NOMO-1 treated with dmso at 0.1 percent for 144 hours (cell line): ENCODE measurements around the gene SMPD1.

Source experiments
- DNase-seq: peaks from one replicate; lab custom pipeline; 2025; ENCODE audit not compliant: unreplicated experiment; lab: John Stamatoyannopoulos, UW

Gene SMPD1

DNA sequence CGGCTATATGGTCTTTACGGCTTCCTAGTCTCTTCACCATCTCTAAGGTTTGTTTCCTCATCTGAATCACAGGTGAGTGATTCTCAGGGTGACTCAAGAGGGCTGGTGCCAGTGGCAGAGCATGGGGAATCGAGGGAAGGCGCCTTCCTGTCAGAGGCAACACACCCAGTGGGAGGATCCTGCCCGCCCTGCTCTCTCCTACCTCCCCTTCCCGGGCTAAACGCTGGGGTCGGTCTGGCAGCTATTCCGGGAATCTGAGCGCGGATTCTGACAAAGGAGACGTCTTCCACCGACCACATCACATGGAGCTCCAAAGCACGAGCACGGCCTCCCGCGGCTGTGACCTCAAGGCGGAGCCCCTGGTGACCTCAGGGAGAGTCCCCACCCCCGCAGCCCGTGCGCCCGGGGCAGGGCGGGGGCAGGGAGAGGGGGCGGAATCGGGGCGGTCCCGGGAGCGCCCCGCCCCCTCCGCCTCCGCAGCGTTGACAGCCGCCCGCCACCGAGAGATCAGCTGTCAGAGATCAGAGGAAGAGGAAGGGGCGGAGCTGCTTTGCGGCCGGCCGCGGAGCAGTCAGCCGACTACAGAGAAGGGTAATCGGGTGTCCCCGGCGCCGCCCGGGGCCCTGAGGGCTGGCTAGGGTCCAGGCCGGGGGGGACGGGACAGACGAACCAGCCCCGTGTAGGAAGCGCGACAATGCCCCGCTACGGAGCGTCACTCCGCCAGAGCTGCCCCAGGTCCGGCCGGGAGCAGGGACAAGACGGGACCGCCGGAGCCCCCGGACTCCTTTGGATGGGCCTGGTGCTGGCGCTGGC is at the start of gene SMPD1:
Gene SMPD1 (plus strand): TSS at position 570 of the 813 bp plus-strand sequence. CDS start 125 bp downstream, at position 695.
- DNase-seq, result peak; percentile 92

GRCh38 chr11:6345366-6345765 is 44.9 kb upstream of the SMPD1 start:
- DNase-seq, result no peak

DNA sequence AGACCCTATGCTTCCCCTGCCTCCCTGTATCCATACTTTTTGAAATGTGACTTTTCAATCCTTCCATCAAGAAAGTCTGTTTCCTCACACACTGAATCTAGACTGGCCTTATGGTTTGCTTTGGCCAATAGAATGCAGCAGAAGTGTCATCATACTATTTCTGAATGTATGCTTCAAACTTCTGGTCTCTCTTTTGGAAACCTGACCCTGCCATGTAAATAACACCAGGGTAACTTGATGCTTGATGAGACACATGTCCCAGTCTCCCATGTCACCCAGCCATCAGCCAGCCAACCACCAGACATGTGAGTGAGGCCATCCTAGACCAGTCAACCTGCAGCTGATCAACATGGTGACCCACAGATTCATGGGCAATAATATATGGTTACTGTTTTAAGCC is 40.2 kb upstream of the SMPD1 start:
- no peak for DNase-seq

DNA sequence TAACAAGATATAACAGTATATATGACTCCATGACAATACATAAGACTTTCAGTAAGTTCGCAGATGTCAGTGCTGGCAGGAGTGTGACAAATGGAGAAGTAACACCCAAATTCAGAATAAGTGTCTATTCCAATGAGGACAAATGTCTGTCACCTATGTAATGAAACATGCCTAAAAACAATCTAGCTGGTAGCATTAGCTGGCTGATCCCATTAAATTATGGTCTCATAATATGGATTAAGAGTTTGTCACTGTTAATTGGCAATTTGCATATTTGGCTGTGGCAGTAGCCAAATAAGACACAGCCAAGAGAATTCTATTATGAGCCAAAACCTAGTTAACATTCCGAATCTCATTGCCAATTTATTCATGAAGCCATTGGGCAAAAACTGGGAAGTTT is 39.8 kb upstream of the SMPD1 start:
- no peak for DNase-seq

GRCh38 chr11:6351782-6352382 is 38.4 kb upstream of the SMPD1 start:
- no peak for DNase-seq

DNA sequence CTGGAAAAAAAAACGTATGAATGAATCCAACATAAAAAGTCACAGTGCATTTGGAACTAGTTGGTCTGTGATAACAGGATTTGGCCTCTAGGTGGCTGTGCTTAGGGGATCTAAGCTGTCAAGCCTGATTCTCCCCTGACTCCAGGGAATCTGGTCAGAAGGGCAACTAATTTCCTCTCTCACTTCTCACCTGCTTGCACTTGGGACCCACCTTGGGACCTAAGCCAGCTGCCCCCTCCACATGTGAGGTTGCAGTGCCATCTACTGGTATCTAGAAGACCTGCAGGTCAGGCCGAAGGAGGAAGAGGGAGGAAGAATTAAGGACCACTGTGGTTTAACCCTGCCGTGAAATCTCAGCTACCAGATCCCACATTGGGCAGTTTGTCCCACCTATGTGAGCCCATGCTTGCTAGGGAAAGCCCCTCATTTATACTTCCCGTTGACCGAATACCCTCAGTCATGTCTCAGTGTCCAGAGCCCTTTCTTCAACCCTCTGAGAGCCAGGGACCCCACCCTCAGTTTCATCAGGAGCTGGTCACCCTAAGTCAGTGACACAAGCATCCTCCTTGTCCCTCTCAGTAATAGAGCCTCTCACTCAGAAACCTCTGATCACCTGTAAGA is 36.8 kb upstream of the SMPD1 start:
- DNase-seq, result no peak

DNA sequence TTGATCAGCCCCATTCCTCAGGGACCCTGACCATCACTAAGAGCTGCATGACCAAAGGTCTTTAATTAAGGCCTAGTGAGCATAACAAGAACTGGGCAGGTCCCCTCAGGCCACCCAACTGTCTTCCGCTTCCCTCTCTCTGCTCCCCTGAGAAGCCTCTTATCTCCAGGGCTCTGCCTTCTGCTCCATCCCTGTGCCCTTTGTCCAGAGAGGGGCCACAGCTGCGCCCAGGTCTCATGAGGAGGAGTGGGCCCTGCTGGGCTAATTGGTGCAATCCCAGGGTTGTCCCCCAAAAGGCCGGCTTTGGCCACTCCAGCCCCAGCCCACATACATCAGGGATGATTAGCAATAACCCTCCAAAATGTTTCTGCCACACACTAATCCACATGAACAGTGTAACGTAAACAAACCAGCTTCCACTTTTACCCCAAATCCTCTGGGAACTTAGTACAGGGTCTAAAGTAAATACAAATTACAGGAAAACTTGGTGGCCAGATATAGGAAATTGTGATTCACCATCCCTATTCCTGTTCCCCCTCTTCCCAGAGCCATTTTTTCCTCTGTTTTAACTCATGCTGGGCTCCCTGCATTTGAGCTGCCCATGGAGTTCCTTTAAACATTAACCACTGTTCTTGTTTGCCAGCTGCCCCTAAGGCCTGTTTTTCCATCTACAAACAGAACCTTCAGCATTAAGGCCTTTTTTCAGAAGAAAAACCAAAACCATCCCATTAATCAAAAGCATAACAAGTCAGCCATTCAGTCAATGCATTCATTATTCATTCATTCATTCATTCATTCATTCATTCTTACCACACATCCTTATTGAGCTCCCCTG is 35.4 kb upstream of the SMPD1 start:
- DNase-seq, result no peak

GRCh38 chr11:6356503-6357055 is 33.7 kb upstream of the SMPD1 start:
- no peak for DNase-seq

DNA sequence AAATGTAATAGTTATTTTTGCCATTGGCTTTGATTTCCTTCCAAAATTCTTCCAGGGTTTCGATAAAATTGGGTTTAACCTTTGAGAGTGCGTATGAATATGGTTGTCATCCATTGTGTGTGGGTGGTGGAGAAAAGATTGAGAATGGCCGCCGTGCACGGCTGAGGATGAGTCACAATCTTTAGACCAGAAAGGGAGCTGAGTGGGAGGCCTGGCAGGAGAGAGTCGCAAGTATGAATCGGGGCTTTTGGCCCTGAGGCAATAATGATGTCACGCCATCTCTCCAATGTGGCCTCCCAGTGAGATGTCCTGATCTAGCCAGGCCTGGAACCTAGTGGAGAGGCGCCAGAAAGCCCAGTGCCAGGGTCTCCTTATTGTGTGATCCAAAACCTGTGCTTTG is 33.1 kb upstream of the SMPD1 start:
- no peak for DNase-seq

DNA sequence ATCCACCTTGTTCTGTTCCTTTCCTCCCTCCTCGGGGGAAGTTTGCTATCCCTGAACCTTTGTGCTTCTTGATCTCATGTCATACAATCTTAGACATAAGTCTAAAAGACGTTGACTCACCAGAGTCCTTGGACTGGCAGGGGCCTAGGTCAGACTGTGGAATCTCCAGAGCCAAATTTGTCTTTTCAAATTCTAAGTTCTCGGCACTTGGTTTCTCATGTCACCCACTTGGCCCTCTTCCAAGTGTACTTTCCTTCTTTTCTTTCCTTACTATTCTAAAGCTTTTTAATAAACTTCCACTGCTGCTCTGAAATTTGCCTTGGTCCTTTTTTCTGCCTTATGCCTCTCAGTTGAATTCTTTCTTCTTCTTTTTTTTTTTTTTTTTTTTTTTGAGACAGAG is 30.1 kb upstream of the SMPD1 start:
- no peak for DNase-seq

DNA sequence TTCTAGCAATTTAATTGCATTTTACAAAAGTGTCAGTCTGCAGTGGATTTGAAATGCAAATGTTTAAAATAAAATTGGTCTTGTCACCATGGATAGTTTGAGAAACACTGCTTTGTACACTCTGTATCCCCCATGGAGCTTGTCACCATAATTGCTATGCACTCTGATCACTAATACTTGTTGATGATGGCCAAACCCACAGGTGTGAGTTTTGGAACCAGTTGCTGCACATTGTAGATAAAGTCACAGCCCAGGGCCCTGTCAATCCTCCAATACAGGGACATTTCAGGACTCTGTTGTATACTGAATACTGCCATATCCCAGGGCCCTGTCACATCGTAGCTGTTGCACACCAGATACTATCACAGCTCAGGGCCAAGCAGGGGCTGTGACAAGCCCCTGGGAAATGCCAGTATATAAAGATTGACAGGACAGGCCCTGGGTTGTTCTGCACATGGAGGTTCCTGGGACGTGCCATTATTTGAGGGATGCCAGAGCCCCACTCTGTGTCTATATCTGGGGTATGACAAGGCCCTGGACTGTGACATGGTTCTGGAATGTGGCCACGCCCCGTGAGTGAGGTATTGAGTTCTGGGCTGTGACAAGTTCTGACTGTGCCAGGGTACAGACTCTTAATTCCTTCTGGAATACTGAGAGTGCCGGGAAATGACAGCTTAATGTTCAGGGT is 27.9 kb upstream of the SMPD1 start:
- DNase-seq, result no peak

DNA sequence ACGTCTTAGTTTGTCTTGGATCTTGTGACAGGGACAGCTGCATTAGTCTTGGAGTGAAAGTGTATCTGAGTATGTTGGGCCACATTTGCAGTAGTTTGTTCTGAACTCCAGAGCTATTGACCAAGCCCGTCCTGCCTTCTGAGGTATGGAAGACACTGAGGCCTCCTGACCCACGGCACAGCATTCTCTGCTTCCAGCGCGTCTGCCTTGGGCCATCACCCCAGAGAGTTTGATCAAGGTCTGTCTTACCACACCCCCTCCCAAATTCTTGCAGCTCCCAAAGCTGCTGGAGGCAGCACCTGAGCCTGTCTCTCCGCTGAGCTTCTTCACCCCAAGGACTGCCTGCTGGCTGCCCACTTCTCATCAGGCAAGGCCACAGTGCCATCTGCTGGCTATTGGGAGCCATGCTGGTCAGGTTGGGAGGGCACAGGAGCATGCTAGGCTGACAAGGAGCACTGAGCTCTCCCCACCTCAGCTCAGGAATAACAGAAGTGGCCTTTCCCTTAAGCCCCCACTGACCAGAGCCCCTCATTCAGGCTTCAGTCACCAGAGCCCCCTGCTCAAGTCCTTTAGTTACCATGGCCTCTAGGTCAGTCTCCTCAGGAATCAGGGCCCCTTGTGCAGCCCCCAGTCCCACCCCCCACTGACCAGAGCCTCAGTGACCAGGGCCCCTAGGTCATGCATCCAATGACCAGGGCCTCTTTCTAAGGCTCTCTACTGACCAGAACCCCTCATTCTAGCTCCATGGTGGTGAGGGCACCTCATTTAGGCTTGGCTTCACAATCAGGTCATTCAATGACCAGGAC is 27.2 kb upstream of the SMPD1 start:
- peak; percentile 5 for DNase-seq

DNA sequence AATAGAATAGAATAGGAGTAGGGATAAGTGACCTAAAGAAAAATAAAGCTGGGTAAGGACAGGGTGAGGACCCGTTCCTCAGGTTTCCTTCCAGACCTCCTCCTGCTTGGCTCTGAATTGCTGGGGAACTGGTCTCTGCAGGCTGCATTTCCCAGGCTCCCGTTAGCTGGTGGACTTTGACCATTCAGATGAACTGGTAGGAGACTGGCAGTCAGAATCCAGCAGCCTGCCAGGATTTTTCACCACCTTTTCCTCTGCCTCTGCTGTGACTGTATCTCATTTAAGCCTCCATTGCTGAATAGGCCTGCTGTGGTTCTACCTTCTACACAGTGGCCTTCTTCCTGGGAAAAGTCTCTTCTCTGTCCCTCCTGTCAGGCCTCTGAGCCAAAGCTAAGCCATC is 24.6 kb upstream of the SMPD1 start:
- DNase-seq, result no peak

- no peak for DNase-seq
Measured at GRCh38 chr11:6371825-6372224, 18.4 kb upstream of the SMPD1 start.

DNA sequence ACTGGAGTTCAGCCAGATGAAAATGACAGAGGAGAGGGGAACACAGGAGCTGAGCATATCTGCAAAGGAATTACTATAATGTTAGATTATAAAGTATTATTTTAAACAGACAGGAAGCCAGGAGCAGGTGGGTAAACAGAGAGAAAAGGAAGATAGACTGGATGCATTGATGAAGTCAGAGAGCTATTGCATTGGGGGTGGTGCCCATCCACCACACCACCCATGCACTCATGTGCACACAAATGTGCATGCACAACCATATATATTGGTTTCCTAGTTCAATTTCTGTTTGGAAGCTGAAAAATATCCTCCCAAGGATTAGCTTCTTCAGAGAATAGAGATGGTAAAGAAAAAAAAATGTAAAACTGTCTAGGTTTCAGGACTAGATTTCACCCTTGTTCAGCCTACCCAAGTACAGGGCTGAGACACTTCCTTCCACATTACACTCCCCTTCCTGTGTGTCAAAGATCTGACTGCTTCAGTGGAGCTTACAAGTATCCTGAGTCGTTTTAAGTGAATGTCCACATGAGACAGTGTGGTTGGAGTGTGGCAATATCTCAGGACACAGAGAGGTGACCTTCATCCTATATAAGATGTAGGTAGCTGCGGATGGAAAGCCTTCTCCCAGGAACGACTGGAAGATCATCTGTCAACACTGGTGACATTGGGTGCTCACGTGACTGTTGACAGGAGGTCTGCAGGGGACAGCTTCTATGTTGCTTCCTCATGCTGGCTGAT is 12.2 kb upstream of the SMPD1 start:
- DNase-seq, result no peak

GRCh38 chr11:6378640-6378989 is 11.7 kb upstream of the SMPD1 start:
- no peak for DNase-seq

- DNase-seq, result no peak
Measured at GRCh38 chr11:6385046-6385777, 5.1 kb upstream of the SMPD1 start.

DNA sequence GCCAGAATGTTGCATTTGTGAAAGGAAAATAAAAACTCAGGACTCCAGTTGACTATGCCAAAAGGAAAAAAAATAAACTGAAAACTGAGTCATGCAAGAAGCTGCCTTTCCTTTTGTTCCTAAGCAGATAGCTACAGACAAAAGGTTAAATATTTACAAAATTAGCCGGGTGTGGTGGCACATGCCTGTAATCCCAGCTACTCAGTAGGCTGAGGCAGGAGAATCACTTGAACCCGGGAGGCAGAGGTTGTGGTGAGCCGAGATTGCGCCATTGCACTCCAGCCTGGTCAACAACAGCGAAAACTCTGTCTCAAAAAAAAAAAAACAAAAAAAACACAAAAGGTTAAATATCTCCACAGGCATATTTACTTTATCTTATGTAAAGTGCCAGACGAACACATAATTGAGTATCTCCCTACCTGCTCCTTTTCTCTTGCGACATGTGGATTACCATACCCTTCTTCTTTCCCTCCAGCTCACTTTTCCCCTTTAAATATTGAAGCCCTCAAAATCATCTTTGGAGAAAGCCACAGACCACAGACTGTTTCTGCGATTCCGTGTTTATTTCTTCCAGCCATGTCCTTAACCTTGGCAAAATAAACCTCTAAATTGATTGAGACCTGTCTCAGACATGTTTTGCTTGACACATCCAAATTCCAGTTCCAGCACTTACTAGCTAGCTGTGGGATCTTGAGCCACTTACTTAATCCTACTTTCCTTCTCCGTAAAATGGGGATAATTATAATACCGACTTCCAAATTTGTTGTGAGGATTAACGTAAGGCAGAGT is 2.3 kb upstream of the SMPD1 start:
- DNase-seq, result no peak
